IMR-90 (cell line): ENCODE results near the gene F10. TPM values are rescaled to one million over a fixed set of nuclear protein-coding genes. Genes with fewer than 3 reads are reported as not detected.

ENCODE experiments used
- ATAC-seq: fragments of 200-7000 bp; cut with Tn5 transposase; 2 replicates; pipeline ENCODE4 v1.9.1; 2020; ENCODE audit warnings: low read depth, mild to moderate bottlenecking, moderate library complexity
- BruUV-seq: library from RNA; stranded (reverse); fragments of 400-500 nt; replicated peaks from 2 replicates; lab custom pipeline; 2021; lab: Mats Ljungman, UMichigan
- CTCF ChIA-PET: fragments of 300-600 bp; formaldehyde crosslinking; extraction: SDS; loops from one replicate; lab custom pipeline; 2021; ENCODE audit warnings: antibody characterized with exemption; lab: Yijun Ruan, JAX
- POLR2A ChIA-PET: fragments of 300-600 bp; sonication (Branson Sonifier 250); formaldehyde crosslinking; loops from one replicate; lab custom pipeline; 2022; ENCODE audit warnings: antibody characterized with exemption; ENCODE audit not compliant: unreplicated experiment; lab: Charles Lee
- DNase-seq: peaks from one replicate; pipeline ENCODE4 v3.0.0; 2013
- H2AFZ ChIP-seq: replicated peaks from 2 replicates; pipeline ENCODE3; 2013; ENCODE audit warnings: low read length, mild to moderate bottlenecking; ENCODE audit not compliant: poor library complexity
- H2AK5ac ChIP-seq: 2 replicates; pipeline ENCODE4 v1.6.1; 2013; ENCODE audit warnings: low read depth, low read length, inconsistent platforms
- H2AK9ac ChIP-seq: replicated peaks from 2 replicates; pipeline ENCODE3; 2013; ENCODE audit warnings: mild to moderate bottlenecking, low read depth, low read length, moderate library complexity; ENCODE audit not compliant: poor library complexity
- H2BK120ac ChIP-seq: 2 replicates; pipeline ENCODE4 v1.6.1; 2013; ENCODE audit warnings: low read depth, low read length, inconsistent platforms
- H2BK15ac ChIP-seq: 3 replicates; pipeline ENCODE4 v1.6.1; 2013; ENCODE audit warnings: low read depth, low read length, inconsistent platforms
- H2BK20ac ChIP-seq: 2 replicates; pipeline ENCODE4 v1.6.1; 2013; ENCODE audit warnings: low read depth, mild to moderate bottlenecking, inconsistent platforms, low read length, moderate library complexity
- H2BK5ac ChIP-seq: 2 replicates; pipeline ENCODE4 v1.6.1; 2013; ENCODE audit warnings: mild to moderate bottlenecking, low read depth, low read length, inconsistent platforms; ENCODE audit not compliant: poor library complexity, severe bottlenecking
- H3K14ac ChIP-seq: replicated peaks from 2 replicates; pipeline ENCODE4 v1.6.1; 2013; ENCODE audit warnings: low read depth, low read length, inconsistent platforms
- H3K18ac ChIP-seq: 2 replicates; pipeline ENCODE4 v1.6.1; 2013; ENCODE audit warnings: low read depth, low read length, control low read depth
- H3K23ac ChIP-seq: 2 replicates; pipeline ENCODE4 v1.6.1; 2013; ENCODE audit warnings: low read depth, low read length, inconsistent platforms
- H3K27ac ChIP-seq: 2 replicates; pipeline ENCODE4 v1.5.1; 2013; ENCODE audit warnings: mild to moderate bottlenecking, control low read depth, low read length; ENCODE audit not compliant: insufficient read depth
- H3K27me3 ChIP-seq: 2 replicates; pipeline ENCODE4 v1.6.1; 2013; ENCODE audit warnings: low read length; ENCODE audit not compliant: control insufficient read depth, insufficient read depth
- H3K36me3 ChIP-seq: 2 replicates; pipeline ENCODE4 v1.6.1; 2013; ENCODE audit warnings: low read length, mixed read lengths; ENCODE audit not compliant: control insufficient read depth, insufficient read depth
- H3K4ac ChIP-seq: 2 replicates; pipeline ENCODE4 v1.6.1; 2013; ENCODE audit warnings: low read depth, low read length, inconsistent platforms
- H3K4me1 ChIP-seq: 2 replicates; pipeline ENCODE4 v1.6.1; 2013; ENCODE audit warnings: low read length, mixed read lengths; ENCODE audit not compliant: control insufficient read depth, insufficient read depth
- H3K4me2 ChIP-seq: 2 replicates; pipeline ENCODE4 v1.6.1; 2013; ENCODE audit warnings: low read depth, mild to moderate bottlenecking, control low read depth, low read length, moderate library complexity
- H3K4me3 ChIP-seq: 2 replicates; pipeline ENCODE4 v1.5.1; 2013; ENCODE audit warnings: low read depth, mild to moderate bottlenecking, control low read depth, low read length, moderate library complexity; ENCODE audit not compliant: insufficient read depth
- H3K56ac ChIP-seq: 2 replicates; pipeline ENCODE4 v1.6.1; 2013; ENCODE audit warnings: low read length, inconsistent platforms; ENCODE audit not compliant: insufficient read depth; ENCODE audit errors: extremely low read depth
- H3K79me1 ChIP-seq, 2 experiments: 2 replicates each; pipeline ENCODE4 v1.6.1; 2013; ENCODE audit warnings: low read length in 2 of 2, inconsistent platforms in 1 of 2, low read depth in 1 of 2
- H3K9ac ChIP-seq: 2 replicates; pipeline ENCODE4 v1.6.1; 2013; ENCODE audit warnings: low read depth, low read length, control low read depth
- H3K9me1 ChIP-seq: 2 replicates; pipeline ENCODE4 v1.6.1; 2013; ENCODE audit warnings: low read length, inconsistent platforms; ENCODE audit not compliant: insufficient read depth
- H3K9me3 ChIP-seq: 2 replicates; pipeline ENCODE4 v1.6.1; 2013; ENCODE audit warnings: low read length; ENCODE audit not compliant: control insufficient read depth, insufficient read depth
- H4K20me1 ChIP-seq: 2 replicates; pipeline ENCODE4 v1.6.1; 2013; ENCODE audit warnings: low read length, inconsistent platforms; ENCODE audit not compliant: insufficient read depth
- H4K5ac ChIP-seq: 2 replicates; pipeline ENCODE4 v1.6.1; 2013; ENCODE audit warnings: mild to moderate bottlenecking, low read depth, low read length, control low read depth
- H4K8ac ChIP-seq, 2 experiments: 2 replicates each; pipeline ENCODE4 v1.6.1; 2013; ENCODE audit warnings: low read depth in 2 of 2, low read length in 2 of 2, control low read depth in 1 of 2, inconsistent platforms in 1 of 2
- H4K91ac ChIP-seq: 2 replicates; pipeline ENCODE4 v1.6.1; 2013; ENCODE audit warnings: low read depth, low read length, inconsistent platforms; ENCODE audit not compliant: insufficient read depth
- MAZ ChIP-seq: IDR thresholded peaks from 2 replicates; pipeline ENCODE4 v1.6.1; 2012; ENCODE audit warnings: low read depth, mild to moderate bottlenecking, low read length, improper control_type of control experiment, moderate library complexity, borderline replicate concordance
- MXI1 ChIP-seq: IDR thresholded peaks from 2 replicates; pipeline ENCODE4 v1.6.1; 2012; ENCODE audit warnings: low read depth, mild to moderate bottlenecking, low read length, moderate library complexity, borderline replicate concordance
- WGBS, 2 experiments: methylation state at CpG; one replicate each; pipeline versions ENCODE4 v1.1.5 to v1.1.7; 2013; ENCODE audit warnings: missing lambda C conversion rate in 2 of 2; ENCODE audit not compliant: insufficient read length in 1 of 2; ENCODE audit errors: extremely low coverage in 2 of 2; 5-methylcytosine and 5-hydroxymethylcytosine counted together
- dilution Hi-C: fragments of 300-500 bp; cut with HindIII; formaldehyde crosslinking; loops from one replicate; pipeline ENCODE4 v1.14.3; 2018; ENCODE audit warnings: low sequenced_read_pairs; ENCODE audit not compliant: unreplicated experiment
- in situ Hi-C: fragments of 300-500 bp; cut with MboI; formaldehyde crosslinking; loops from 3 replicates; pipeline ENCODE4 v1.14.3; 2019; ENCODE audit warnings: low sequenced_read_pairs, inconsistent platforms, mixed read lengths
- intact Hi-C: fragments of 100-400 bp; cut with micrococcal nuclease; formaldehyde crosslinking; loops from 2 replicates; pipeline ENCODE4 v1.10.0; 2022
- polyA plus RNA-seq, 3 experiments: library from polyadenylated mRNA; depleted of rRNA; stranded (reverse); fragments of >200 nt; gene quantifications; 2 replicates each; pipeline ENCODE4 v1.2.3, GENCODE V29; 2012; ENCODE audit warnings: low replicate concordance in 1 of 3
- total RNA-seq: library from RNA; depleted of rRNA; stranded (reverse); fragments of >200 nt; gene quantifications from 2 replicates; pipeline ENCODE4 v1.2.3, GENCODE V29; 2012
- TF ChIP-seq, protein P1 (sequence below): conservative IDR thresholded peaks from 2 replicates; pipeline ENCODE4 v1.5.1; 2012; ENCODE audit warnings: mild to moderate bottlenecking, low read depth, low read length, improper control_type of control experiment

Gene F10
- total and polyA plus RNA-seq, 2 of the 4 experiments (the other 2 are of a cell fraction) = 9.1 to 19.5 TPM

- dilution Hi-C loops = no loop called here
Observed at GRCh38 chr13:113179374-113180230, 57.0 kb downstream of the F10 start.

More at GRCh38 chr13:113179374-113180230, 57.0 kb downstream of the F10 start:
- H3K36me3 ChIP-seq = peaks cover 51% of the 10 kb centered on the region
- peak overlapping the region; percentile 99 for H3K4ac ChIP-seq
- H2BK120ac ChIP-seq = peak overlapping the region; percentile 99
- peaks cover 17 to 60% of the 10 kb centered on the region in 2 experiments; a peak in 3 of 4 replicates for H3K79me1 ChIP-seq
- H4K91ac ChIP-seq = peak overlapping the region; percentile 98
- H2BK15ac ChIP-seq = peak overlapping the region; percentile 89
- POLR2A ChIA-PET = interaction anchor here (1.2 kb wide), 1 partner anchor 28 kb away, joined by 3 read pairs; no protein-coding TSS in a partner anchor
- no TSS peak for BruUV-seq
- TF ChIP-seq MAZ (no peak; the same call in 1 of the 2 replicates), MXI1 (peak; percentile 25; the same call in 1 of the 2 replicates)
- TF ChIP-seq, protein P1, sequence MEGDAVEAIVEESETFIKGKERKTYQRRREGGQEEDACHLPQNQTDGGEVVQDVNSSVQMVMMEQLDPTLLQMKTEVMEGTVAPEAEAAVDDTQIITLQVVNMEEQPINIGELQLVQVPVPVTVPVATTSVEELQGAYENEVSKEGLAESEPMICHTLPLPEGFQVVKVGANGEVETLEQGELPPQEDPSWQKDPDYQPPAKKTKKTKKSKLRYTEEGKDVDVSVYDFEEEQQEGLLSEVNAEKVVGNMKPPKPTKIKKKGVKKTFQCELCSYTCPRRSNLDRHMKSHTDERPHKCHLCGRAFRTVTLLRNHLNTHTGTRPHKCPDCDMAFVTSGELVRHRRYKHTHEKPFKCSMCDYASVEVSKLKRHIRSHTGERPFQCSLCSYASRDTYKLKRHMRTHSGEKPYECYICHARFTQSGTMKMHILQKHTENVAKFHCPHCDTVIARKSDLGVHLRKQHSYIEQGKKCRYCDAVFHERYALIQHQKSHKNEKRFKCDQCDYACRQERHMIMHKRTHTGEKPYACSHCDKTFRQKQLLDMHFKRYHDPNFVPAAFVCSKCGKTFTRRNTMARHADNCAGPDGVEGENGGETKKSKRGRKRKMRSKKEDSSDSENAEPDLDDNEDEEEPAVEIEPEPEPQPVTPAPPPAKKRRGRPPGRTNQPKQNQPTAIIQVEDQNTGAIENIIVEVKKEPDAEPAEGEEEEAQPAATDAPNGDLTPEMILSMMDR = no peak
- peak overlapping the region; percentile 38 for H3K9ac ChIP-seq
- H4K8ac ChIP-seq = peak overlapping the region; percentile 94 to 97
- H3K27me3 ChIP-seq = no peaks in the 10 kb centered on the region
- H2BK20ac ChIP-seq = peak overlapping the region; percentile 91
- peak overlapping the region; percentile 78 for H3K27ac ChIP-seq
- no peaks in the 10 kb centered on the region for H4K20me1 ChIP-seq
- CTCF ChIA-PET = interaction anchor here (0.6 to 0.8 kb wide), 5 partner anchors 8 to 318 kb away, joined by 3 to 7 read pairs (median 3); no protein-coding TSS in a partner anchor
- peak overlapping the region; percentile 38 for H3K18ac ChIP-seq
- intact Hi-C loops (loop anchor here (2.0 kb wide), 2 partner anchors 29 to 37 kb away; partner anchors contain the start of genes CUL4A and PCID2), in situ Hi-C loops (no loop called here)
- no peak overlapping the region for H3K4me3 ChIP-seq
- DNase-seq (peak; percentile 82), ATAC-seq (peak; percentile 17)
- H2BK5ac ChIP-seq = peak overlapping the region; percentile 100
- 44% methylated on average over 3 of the region's 28 CpGs; no CpG with 5 or more reads in 1 of the 2 experiments for WGBS, 2 experiments
- H3K14ac ChIP-seq = peak overlapping the region; percentile 97
- peak overlapping the region; percentile 55 for H3K23ac ChIP-seq
- peak overlapping the region; percentile 86 for H3K56ac ChIP-seq
- H4K5ac ChIP-seq = peak overlapping the region; percentile 19
- H3K4me1 ChIP-seq = peaks cover 18% of the 10 kb centered on the region
- H3K4me2 ChIP-seq = no peak overlapping the region
- peak overlapping the region; percentile 86 for H2AK9ac ChIP-seq
- H2AK5ac ChIP-seq = peak overlapping the region; percentile 100
- peaks cover 10% of the 10 kb centered on the region for H3K9me1 ChIP-seq
- H3K9me3 ChIP-seq = no peaks in the 10 kb centered on the region
- peak overlapping the region; percentile 68 for H2AFZ ChIP-seq
